ENCODE data around the gene SUSD3. TPM values are rescaled to one million over a fixed set of nuclear protein-coding genes. Genes with fewer than 3 reads are reported as not detected.

Gene SUSD3
- total and polyA plus RNA-seq, 10 of the 15 experiments (the other 5 are each of a cell fraction or from before 2014, with no cell fraction given): 2.5 to 92.0 (median 31.1) TPM

GRCh38 chr9:93129691-93130500 is 71.4 kb downstream of the SUSD3 start (continued):
- TF ChIP-seq, protein P1, sequence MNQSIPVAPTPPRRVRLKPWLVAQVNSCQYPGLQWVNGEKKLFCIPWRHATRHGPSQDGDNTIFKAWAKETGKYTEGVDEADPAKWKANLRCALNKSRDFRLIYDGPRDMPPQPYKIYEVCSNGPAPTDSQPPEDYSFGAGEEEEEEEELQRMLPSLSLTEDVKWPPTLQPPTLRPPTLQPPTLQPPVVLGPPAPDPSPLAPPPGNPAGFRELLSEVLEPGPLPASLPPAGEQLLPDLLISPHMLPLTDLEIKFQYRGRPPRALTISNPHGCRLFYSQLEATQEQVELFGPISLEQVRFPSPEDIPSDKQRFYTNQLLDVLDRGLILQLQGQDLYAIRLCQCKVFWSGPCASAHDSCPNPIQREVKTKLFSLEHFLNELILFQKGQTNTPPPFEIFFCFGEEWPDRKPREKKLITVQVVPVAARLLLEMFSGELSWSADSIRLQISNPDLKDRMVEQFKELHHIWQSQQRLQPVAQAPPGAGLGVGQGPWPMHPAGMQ (IDR thresholded peaks at IDR 0.05; ENCODE audit: borderline replicate concordance): no peak
- TF ChIP-seq BMI1 (IDR thresholded peaks at IDR 0.05; ENCODE audit: borderline replicate concordance) (no peak), GATAD2B (conservative IDR thresholded peaks at IDR 0.05; ENCODE audit: low read depth) (no peak), HDAC2 (IDR thresholded peaks at IDR 0.05) (no peak), ZNF687 (IDR thresholded peaks at IDR 0.05) (no peak)
- TF ChIP-seq, protein P2, sequence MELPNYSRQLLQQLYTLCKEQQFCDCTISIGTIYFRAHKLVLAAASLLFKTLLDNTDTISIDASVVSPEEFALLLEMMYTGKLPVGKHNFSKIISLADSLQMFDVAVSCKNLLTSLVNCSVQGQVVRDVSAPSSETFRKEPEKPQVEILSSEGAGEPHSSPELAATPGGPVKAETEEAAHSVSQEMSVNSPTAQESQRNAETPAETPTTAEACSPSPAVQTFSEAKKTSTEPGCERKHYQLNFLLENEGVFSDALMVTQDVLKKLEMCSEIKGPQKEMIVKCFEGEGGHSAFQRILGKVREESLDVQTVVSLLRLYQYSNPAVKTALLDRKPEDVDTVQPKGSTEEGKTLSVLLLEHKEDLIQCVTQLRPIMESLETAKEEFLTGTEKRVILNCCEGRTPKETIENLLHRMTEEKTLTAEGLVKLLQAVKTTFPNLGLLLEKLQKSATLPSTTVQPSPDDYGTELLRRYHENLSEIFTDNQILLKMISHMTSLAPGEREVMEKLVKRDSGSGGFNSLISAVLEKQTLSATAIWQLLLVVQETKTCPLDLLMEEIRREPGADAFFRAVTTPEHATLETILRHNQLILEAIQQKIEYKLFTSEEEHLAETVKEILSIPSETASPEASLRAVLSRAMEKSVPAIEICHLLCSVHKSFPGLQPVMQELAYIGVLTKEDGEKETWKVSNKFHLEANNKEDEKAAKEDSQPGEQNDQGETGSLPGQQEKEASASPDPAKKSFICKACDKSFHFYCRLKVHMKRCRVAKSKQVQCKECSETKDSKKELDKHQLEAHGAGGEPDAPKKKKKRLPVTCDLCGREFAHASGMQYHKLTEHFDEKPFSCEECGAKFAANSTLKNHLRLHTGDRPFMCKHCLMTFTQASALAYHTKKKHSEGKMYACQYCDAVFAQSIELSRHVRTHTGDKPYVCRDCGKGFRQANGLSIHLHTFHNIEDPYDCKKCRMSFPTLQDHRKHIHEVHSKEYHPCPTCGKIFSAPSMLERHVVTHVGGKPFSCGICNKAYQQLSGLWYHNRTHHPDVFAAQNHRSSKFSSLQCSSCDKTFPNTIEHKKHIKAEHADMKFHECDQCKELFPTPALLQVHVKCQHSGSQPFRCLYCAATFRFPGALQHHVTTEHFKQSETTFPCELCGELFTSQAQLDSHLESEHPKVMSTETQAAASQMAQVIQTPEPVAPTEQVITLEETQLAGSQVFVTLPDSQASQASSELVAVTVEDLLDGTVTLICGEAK (IDR thresholded peaks at IDR 0.05; ENCODE audit: borderline replicate concordance): no peak
- TF ChIP-seq, protein P3, sequence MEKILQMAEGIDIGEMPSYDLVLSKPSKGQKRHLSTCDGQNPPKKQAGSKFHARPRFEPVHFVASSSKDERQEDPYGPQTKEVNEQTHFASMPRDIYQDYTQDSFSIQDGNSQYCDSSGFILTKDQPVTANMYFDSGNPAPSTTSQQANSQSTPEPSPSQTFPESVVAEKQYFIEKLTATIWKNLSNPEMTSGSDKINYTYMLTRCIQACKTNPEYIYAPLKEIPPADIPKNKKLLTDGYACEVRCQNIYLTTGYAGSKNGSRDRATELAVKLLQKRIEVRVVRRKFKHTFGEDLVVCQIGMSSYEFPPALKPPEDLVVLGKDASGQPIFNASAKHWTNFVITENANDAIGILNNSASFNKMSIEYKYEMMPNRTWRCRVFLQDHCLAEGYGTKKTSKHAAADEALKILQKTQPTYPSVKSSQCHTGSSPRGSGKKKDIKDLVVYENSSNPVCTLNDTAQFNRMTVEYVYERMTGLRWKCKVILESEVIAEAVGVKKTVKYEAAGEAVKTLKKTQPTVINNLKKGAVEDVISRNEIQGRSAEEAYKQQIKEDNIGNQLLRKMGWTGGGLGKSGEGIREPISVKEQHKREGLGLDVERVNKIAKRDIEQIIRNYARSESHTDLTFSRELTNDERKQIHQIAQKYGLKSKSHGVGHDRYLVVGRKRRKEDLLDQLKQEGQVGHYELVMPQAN (conservative IDR thresholded peaks at IDR 0.05): no peak
